PC-3 (cell line): Measurements from ENCODE around the gene EOLA1. TPM values are rescaled to one million over a fixed set of nuclear protein-coding genes. Genes with fewer than 3 reads are reported as not detected.
"Not testable (repeated sequence)": the region's sequence is repeated elsewhere in the genome, so short reads cannot be mapped to it uniquely, and the experiment has no call there.

Experiments used
- ATAC-seq: fragments of 200-7000 bp; cut with Tn5 transposase; 2 replicates; pipeline ENCODE4 v1.9.1; 2020; ENCODE audit warnings: mild to moderate bottlenecking, moderate library complexity
- BruUV-seq: library from RNA; stranded (reverse); fragments of 400-500 nt; replicated peaks from 2 replicates; lab custom pipeline; 2021; lab: Mats Ljungman, UMichigan
- CTCF ChIA-PET: fragments of 300-600 bp; sonication (Branson Sonifier 250); formaldehyde crosslinking; loops from one replicate; lab custom pipeline; 2022; ENCODE audit warnings: antibody characterized with exemption; lab: Charles Lee
- POLR2A ChIA-PET: fragments of 300-600 bp; sonication (Branson Sonifier 250); formaldehyde crosslinking; loops from one replicate; lab custom pipeline; 2022; ENCODE audit warnings: antibody characterized with exemption; ENCODE audit not compliant: unreplicated experiment; lab: Charles Lee
- DNase-seq: peaks from one replicate; pipeline ENCODE4 v3.0.0-alpha.2; 2015
- H2AFZ ChIP-seq: fragments of 300-600 bp; sonication (generic); 2 replicates; pipeline ENCODE4 v1.6.0; 2016; ENCODE audit warnings: antibody characterized with exemption, low read length
- H3F3A ChIP-seq: fragments of 300-600 bp; sonication (generic); one replicate; pipeline ENCODE4 v1.6.0; 2017; ENCODE audit warnings: antibody characterized with exemption, low read length, control low read depth, mild to moderate bottlenecking; ENCODE audit not compliant: unreplicated experiment
- H3K27ac ChIP-seq: fragments of 300-600 bp; sonication (generic); 2 replicates; pipeline ENCODE4 v1.5.1; 2016; ENCODE audit warnings: mild to moderate bottlenecking, low read length
- H3K27me3 ChIP-seq: fragments of 300-600 bp; sonication (generic); 2 replicates; pipeline ENCODE4 v1.6.1; 2016; ENCODE audit warnings: low read length, mixed read lengths
- H3K36me3 ChIP-seq: fragments of 300-600 bp; sonication (generic); 2 replicates; pipeline ENCODE4 v1.6.1; 2016; ENCODE audit warnings: low read depth, mixed run types, low read length, mixed read lengths
- H3K4me1 ChIP-seq: fragments of 300-600 bp; sonication (generic); 2 replicates; pipeline ENCODE4 v1.5.1; 2016; ENCODE audit warnings: low read length; ENCODE audit not compliant: insufficient read depth
- H3K4me2 ChIP-seq: fragments of 300-600 bp; sonication (generic); 2 replicates; pipeline ENCODE4 v1.6.0; 2016; ENCODE audit warnings: low read length
- H3K4me3 ChIP-seq: fragments of 300-600 bp; sonication (generic); 2 replicates; pipeline ENCODE4 v1.5.1; 2016; ENCODE audit warnings: mild to moderate bottlenecking, low read length, mixed read lengths
- H3K79me2 ChIP-seq: fragments of 300-600 bp; sonication (generic); 2 replicates; pipeline ENCODE4 v1.6.1; 2017; ENCODE audit warnings: low read length, mixed read lengths
- H3K9ac ChIP-seq: fragments of 300-600 bp; sonication (generic); 2 replicates; pipeline ENCODE4 v1.6.0; 2016; ENCODE audit warnings: mild to moderate bottlenecking, low read length
- H3K9me2 ChIP-seq: fragments of 300-600 bp; sonication (generic); replicated peaks from 2 replicates; pipeline ENCODE4 v1.6.1; 2016; ENCODE audit warnings: mixed run types, low read length, mixed read lengths
- H3K9me3 ChIP-seq: fragments of 300-600 bp; sonication (generic); 2 replicates; pipeline ENCODE4 v1.6.1; 2016; ENCODE audit warnings: low read length, mixed read lengths
- H4K20me1 ChIP-seq: fragments of 300-600 bp; sonication (generic); 2 replicates; pipeline ENCODE4 v1.6.1; 2016; ENCODE audit warnings: low read length, mixed read lengths
- EZH2 ChIP-seq: fragments of 300-600 bp; sonication (generic); IDR thresholded peaks from one replicate; pipeline ENCODE4 v1.6.1; 2017; ENCODE audit warnings: antibody characterized with exemption, mild to moderate bottlenecking, low read length; ENCODE audit not compliant: unreplicated experiment
- EZH2phosphoT487 ChIP-seq: fragments of 300-600 bp; sonication (generic); IDR thresholded peaks from 2 replicates; pipeline ENCODE4 v1.6.1; 2018; ENCODE audit warnings: mild to moderate bottlenecking, antibody characterized with exemption, low read length, borderline replicate concordance
- intact Hi-C: fragments of 100-400 bp; cut with micrococcal nuclease; formaldehyde crosslinking; loops from 2 replicates; pipeline ENCODE4 v1.9.0; 2023
- total RNA-seq: library from RNA; depleted of rRNA; stranded (reverse); fragments of >200 nt; gene quantifications from 2 replicates; pipeline ENCODE4 v1.2.3, GENCODE V29; 2014
- TF ChIP-seq, protein P1 (sequence below): fragments of 300-600 bp; sonication (generic); conservative IDR thresholded peaks from 2 replicates; pipeline ENCODE4 v1.5.1; 2017; ENCODE audit warnings: antibody characterized with exemption, low read depth, mild to moderate bottlenecking, low read length

Gene EOLA1
- total RNA-seq, 1 experiment from 2014 or later: 21.7 TPM

DNA sequence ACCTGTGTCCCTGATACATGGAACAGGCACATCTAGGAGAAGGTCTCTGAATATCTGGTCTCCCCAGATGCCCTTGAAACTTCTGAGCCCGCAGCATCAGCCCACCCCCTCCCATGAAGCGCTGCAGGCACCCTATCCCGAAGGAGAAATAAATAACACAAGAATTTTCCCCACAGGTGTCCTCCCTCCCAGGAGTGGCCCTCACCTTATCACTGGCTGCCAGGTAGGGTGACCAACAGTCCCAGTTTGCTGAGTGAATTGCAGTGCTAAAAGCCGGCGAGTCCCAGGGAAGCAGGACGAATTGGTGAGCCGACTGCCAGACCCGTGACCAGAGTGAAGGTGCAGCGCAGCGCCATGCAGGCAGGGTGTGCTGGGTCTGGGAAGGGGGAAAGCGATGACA, 6.8 kb upstream of the EOLA1 start:
- H3K4me1 ChIP-seq, H3K27ac ChIP-seq, BruUV-seq, H3K4me3 ChIP-seq, H3K9me2 ChIP-seq, H2AFZ ChIP-seq, H3K9ac ChIP-seq, H3K36me3 ChIP-seq, DNase-seq, H3F3A ChIP-seq, H3K79me2 ChIP-seq, POLR2A ChIA-PET, intact Hi-C loops, CTCF ChIA-PET, H3K9me3 ChIP-seq, H3K4me2 ChIP-seq, H4K20me1 ChIP-seq, H3K27me3 ChIP-seq, ATAC-seq: not testable (repeated sequence)

- H3K9ac ChIP-seq, H3F3A ChIP-seq, H3K4me2 ChIP-seq, H3K27ac ChIP-seq, H3K4me3 ChIP-seq, H2AFZ ChIP-seq, H3K4me1 ChIP-seq, DNase-seq, H3K27me3 ChIP-seq, H3K9me3 ChIP-seq, H3K79me2 ChIP-seq, H4K20me1 ChIP-seq, intact Hi-C loops, CTCF ChIA-PET, H3K9me2 ChIP-seq, POLR2A ChIA-PET, H3K36me3 ChIP-seq, ATAC-seq, BruUV-seq: not testable (repeated sequence)
Measured at GRCh38 chrX:149534926-149535602, 5.7 kb upstream of the EOLA1 start.

GRCh38 chrX:149537474-149537873, 3.3 kb upstream of the EOLA1 start:
- H3K9me2 ChIP-seq, H3K36me3 ChIP-seq, H3K27me3 ChIP-seq, POLR2A ChIA-PET, H3K4me2 ChIP-seq, ATAC-seq, H3K4me3 ChIP-seq, H2AFZ ChIP-seq, H3F3A ChIP-seq, H3K27ac ChIP-seq, CTCF ChIA-PET, BruUV-seq, H3K9ac ChIP-seq, intact Hi-C loops, DNase-seq, H3K4me1 ChIP-seq, H4K20me1 ChIP-seq, H3K79me2 ChIP-seq, H3K9me3 ChIP-seq: not testable (repeated sequence)

- H3K4me2 ChIP-seq: peak overlapping the region; percentile 84
- POLR2A ChIA-PET: interaction anchor here (0.9 to 2.5 kb wide), 2 partner anchors 12 to 400 kb away, joined by 3 to 32 read pairs; partner anchors contain the start of gene EOLA2
- peak overlapping the region; percentile 72 for H3K4me3 ChIP-seq
- peak overlapping the region; percentile 62 for H3K27ac ChIP-seq
- BruUV-seq: no TSS peak
- DNase-seq: peak; percentile 88
- peaks cover 9% of the 10 kb centered on the region for H3K79me2 ChIP-seq
- H3K9me3 ChIP-seq: no peaks in the 10 kb centered on the region
- H3K36me3 ChIP-seq: no peaks in the 10 kb centered on the region
- intact Hi-C loops: loop anchor here (2.0 kb wide), 2 partner anchors 29 to 45 kb away; no protein-coding TSS in a partner anchor
- H3K9ac ChIP-seq: peak overlapping the region; percentile 66
- H2AFZ ChIP-seq: peak overlapping the region; percentile 63
- H4K20me1 ChIP-seq: no peaks in the 10 kb centered on the region
- no peaks in the 10 kb centered on the region for H3F3A ChIP-seq
- H3K9me2 ChIP-seq: no peaks in the 10 kb centered on the region
- peaks cover 8% of the 10 kb centered on the region; the same call in 1 of the 2 replicates for H3K4me1 ChIP-seq
- TF ChIP-seq, protein P1, sequence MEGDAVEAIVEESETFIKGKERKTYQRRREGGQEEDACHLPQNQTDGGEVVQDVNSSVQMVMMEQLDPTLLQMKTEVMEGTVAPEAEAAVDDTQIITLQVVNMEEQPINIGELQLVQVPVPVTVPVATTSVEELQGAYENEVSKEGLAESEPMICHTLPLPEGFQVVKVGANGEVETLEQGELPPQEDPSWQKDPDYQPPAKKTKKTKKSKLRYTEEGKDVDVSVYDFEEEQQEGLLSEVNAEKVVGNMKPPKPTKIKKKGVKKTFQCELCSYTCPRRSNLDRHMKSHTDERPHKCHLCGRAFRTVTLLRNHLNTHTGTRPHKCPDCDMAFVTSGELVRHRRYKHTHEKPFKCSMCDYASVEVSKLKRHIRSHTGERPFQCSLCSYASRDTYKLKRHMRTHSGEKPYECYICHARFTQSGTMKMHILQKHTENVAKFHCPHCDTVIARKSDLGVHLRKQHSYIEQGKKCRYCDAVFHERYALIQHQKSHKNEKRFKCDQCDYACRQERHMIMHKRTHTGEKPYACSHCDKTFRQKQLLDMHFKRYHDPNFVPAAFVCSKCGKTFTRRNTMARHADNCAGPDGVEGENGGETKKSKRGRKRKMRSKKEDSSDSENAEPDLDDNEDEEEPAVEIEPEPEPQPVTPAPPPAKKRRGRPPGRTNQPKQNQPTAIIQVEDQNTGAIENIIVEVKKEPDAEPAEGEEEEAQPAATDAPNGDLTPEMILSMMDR: no peak
- TF ChIP-seq EZH2phosphoT487 (no peak), EZH2 (no peak)
- no peaks in the 10 kb centered on the region for H3K27me3 ChIP-seq
- CTCF ChIA-PET: interaction anchor here (0.8 to 1.2 kb wide), 2 partner anchors 12 to 52 kb away, joined by 3 to 4 read pairs; no protein-coding TSS in a partner anchor
- peak; percentile 62 for ATAC-seq
Measured at GRCh38 chrX:149539283-149540130, 1.3 kb upstream of the EOLA1 start.
